PC-9 (cell line): ENCODE results near the gene EPHB1.

Experiments
- CTCF ChIP-seq: fragments of 200-600 bp; sonication (generic); conservative IDR thresholded peaks from 2 replicates; pipeline ENCODE4 v1.6.1; 2017; ENCODE audit warnings: mixed run types, antibody characterized with exemption, mild to moderate bottlenecking, moderate library complexity
- EZH2 ChIP-seq: fragments of 200-600 bp; sonication (generic); IDR thresholded peaks from 2 replicates; pipeline ENCODE4 v1.8.0; 2017; ENCODE audit warnings: antibody characterized with exemption, low read depth

DNA sequence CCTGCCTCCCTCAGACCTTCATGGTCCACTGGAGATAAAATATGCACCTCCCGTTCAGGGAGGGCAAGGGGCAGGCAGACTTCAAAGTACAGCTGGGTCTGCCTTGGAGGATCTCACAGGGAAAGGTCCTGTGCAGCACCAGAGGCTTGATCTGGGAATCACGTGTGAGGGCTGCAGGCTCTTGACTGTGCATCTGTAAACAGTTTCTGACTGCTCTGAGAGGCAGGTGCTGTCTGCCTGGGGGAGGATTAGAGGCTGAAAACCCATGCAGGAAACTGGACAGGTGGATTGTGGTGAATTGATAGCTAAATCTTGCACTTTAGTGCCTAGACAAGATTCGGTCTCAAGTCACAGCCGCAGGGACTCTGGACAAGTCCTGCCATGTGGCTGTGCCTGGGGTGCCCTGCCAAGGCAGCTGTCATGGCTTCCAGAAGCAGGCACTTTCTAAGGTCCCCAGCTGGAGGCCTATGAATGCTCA, 239.3 kb downstream of the EPHB1 start:
- TF ChIP-seq EZH2 (no peak), CTCF (no peak)
